Measurements from ENCODE around the gene TNNT2.

- TF ChIP-seq GATA2 (IDR thresholded peaks at IDR 0.05; ENCODE audit: low read depth, low read length) (no peak), GATA3 (IDR thresholded peaks at IDR 0.05; ENCODE audit: low read depth, low read length) (no peak)
Observed at GRCh38 chr1:201371792-201372191, 5.7 kb downstream of the TNNT2 start.
